Right lobe of liver (tissue), 4 donors: ENCODE measurements around the gene CCDC51.

ENCODE experiments used
- CTCF ChIP-seq, 4 donors: fragments of 200-600 bp in 3 of 4; fragments of 450-650 bp in 1 of 4; IDR thresholded peaks; one replicate each; pipeline versions ENCODE4 v1.5.1 to v1.8.0; 2016 to 2022; ENCODE audit warnings: antibody characterized with exemption in 4 of 4, mild to moderate bottlenecking in 2 of 4
- POLR2A ChIP-seq: fragments of 450-650 bp; IDR thresholded peaks from one replicate; pipeline ENCODE4 v1.6.1; 2017; ENCODE audit warnings: antibody characterized with exemption, mild to moderate bottlenecking
- donor health status: DM: no; HTN: no; CAD: no.
- donor health status: DM: no; HTN: no; CAD: no.
- donor health status: DM: no; HTN: yes; CAD: no.

GRCh38 chr3:48395714-48396113 lies 44.2 kb downstream of the CCDC51 start:
- TF ChIP-seq CTCF (IDR thresholded peaks at IDR 0.05) (no peak), POLR2A (no peak)
